GM18858 (cell line): ENCODE measurements around the gene EFHD2.
"Not testable (repeated sequence)": the region's sequence is repeated elsewhere in the genome, so short reads cannot be mapped to it uniquely, and the experiment has no call there.

Experiments used
- ATAC-seq: cut with Tn5 transposase; IDR thresholded peaks from one replicate; pipeline ENCODE4 v1.9.1; 2021; ENCODE audit not compliant: unreplicated experiment

Gene EFHD2

DNA sequence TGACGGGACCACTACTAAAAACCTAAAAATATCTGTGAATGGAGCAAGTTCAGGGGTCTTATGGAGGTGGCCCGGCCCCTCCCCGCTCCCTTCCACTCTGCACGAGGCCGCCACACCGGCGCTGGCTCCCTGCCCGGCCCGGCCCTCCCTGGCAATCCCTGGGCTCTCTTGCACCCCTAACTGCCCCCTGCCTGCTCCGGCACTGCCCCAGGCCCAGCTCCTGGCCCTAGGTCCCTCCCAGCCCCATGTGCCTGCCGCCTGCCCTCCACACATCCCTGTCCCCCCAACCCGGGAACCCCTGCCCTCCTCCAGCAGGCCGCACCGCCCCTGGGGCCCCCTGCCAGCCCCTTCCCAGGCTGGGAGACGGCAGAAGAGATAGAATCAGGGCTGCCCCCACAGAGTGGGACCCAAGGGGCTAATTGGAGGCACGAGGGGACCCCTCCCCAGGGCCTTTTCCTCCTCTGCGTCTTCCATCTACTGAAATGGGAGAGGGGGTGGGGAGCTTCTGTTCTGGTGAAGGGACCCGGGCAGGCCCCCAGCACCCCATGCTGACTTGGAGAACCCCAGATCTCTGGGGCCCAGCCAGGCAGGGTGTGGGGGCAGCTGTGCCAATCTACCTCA lies 19.2 kb downstream of the EFHD2 start:
- ATAC-seq = no peak

DNA sequence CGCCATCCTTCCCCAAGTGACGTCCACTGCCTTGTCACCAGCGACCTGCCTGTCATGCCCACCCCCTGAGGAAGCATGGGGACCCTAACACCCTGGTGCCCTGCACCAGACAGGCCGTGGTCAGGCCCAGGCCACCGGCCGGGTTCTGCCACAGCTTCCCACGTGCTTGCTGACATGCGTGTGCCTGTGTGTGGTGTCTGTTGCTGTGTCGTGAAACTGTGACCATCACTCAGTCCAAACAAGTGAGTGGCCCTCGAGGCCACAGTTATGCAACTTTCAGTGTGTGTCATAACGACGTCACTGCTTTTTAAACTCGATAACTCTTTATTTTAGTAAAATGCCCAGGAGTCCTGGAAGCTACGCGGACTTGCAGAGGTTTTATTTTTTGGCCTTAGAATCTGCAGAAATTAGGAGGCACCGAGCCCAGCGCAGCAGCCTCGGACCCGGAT lies 20.0 kb downstream of the EFHD2 start:
- no peak for ATAC-seq

DNA sequence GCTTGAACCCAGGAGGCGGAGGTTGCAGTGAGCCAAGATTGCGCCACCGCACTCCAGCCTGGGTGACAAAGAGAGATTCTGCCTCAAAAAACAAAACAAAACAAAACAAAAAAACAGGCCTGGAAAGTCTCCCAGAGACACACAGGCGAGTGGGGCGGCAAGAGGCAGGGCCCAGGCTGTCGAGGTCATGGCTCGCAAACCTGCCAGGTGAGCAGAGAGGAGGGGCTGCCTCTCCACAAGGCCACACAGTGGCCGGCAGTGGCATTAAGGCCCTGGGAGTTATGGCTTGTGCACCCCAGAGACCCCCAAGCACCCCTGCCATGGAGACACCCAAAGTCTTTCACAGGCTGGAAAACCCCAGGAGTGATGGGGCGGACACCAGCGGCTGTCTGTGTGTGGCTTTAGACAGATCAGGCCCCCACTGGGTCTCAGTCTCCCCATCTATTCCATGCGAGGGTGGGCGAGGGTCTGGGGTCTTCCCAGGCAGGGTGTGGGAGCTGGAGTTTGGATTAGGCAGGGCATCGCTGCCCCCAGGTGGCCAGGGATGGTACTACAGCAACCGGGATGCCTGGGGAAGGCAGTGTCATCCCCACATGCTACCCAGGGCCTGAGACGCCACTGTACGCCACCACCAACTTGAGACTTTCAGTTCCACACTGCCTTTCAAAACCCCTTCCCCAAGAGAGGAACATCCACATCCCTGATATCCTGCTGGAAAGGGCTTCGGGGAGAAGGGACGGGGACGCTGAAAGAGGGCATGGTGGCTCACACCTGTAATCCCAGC lies 21.3 kb downstream of the EFHD2 start:
- ATAC-seq = no peak

DNA sequence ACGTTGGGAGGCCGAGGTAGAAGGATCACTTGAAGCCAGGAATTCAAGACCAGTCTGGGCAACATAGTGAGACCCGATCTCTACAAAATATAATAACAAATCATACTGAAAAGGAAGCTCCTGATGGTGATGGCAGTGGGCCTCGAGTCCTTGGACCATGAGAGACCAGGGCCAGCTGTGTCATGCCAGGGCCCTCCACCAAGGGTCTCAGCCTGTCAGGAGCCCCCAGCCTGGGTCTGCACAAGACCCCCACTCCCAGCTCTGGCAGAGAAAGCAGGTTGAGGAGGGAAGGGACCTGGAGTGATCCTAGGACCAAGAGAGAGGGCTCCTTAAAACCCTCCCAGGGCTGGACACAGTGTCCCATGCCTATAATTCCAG lies 21.9 kb downstream of the EFHD2 start:
- no peak for ATAC-seq

DNA sequence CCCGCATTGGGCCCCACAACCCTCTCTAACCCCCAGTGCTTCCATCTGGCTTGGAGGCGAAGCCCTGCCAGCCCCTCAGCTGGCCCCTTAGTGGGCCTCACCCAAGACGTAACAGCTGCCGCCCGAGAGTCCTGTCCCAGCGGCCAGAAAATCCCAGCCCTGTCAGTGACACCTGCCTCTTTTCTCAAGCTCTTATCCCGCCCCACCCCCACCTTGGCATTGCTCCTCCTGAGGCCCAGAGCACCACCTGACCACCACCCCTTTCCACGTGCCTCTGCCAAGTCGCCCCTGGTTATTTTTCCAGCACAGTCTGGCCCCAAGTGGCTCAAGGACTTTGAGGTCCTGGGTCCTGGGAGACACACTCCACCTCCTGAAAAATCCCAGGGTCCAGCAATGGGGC lies 22.6 kb downstream of the EFHD2 start:
- ATAC-seq = no peak

DNA sequence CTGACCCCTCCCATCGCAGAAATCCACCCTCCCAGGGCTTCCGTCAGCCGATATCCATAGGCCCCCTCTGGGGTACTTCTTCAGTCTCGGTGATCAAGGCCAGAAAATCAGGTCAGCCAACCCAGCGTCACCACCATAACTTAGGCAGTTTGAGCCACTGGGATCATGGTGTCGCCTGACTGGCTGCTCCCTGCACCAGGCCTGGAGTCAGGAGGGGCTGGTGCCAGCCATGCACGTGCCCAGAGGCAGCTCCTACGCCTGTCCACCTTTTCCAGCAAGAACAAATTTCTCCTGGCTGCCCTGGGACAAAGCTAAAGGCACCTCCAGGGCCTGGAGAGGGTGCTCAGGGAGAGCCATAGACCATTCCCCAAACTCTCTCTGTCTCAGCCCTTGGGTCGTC lies 23.8 kb downstream of the EFHD2 start:
- ATAC-seq = no peak

DNA sequence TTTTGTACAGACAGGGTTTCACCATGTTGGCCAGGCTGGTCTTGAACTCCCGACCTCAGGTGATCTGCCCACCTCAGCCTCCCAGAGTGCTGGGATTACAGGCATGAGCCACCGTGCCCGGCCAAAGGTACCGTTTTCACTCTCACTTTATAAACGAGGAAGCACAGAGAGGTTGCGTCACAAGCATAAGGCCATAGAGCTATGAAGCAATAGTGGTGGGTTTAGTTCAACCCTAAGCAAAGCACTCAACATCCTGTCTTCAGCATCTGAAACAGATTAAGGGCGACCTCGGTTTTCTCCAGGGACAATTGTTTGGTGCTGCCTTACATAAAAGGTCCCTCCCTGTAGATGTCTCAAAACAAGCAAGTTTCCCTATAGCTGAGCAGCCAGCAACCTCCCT lies 25.1 kb downstream of the EFHD2 start:
- ATAC-seq = not testable (repeated sequence)

DNA sequence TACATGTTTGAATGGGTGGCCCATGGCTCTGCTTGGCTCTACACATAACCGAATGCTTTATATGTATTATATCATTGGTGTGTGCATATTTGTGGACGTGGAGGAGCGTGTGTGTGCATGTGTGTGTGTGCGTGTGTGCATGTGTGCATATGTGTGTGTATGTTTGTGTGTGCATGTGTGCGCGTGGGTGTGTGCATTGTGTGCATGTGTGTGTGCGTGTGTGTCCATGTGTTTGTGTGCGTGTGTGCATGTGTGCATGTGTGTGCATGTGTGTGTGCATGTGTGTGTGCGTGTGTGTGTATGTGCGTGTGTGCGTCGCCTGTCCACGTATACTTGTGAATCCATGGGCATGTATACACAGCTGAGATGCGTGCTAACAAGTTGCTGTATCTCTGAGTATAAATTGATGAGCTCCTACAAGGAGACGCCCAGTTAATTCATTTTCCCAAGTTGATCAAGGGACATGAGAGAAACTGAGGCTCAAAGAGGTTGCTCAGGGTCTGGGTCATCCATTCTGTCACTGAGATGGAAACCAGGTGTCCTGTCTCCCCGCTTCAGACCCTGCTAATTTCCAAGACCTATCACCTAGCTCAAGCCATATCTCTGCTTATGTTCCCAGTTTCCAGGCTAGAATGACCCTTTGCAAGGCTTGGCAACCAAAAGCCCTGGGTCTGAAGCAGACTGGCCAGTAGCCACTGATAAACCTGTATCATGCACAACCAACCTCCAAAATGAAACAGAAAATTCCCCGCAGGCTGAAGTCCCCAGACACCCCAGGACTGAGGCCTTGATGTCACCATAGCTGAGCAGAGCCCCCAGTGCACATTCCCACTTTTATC lies 25.8 kb downstream of the EFHD2 start:
- no peak for ATAC-seq

DNA sequence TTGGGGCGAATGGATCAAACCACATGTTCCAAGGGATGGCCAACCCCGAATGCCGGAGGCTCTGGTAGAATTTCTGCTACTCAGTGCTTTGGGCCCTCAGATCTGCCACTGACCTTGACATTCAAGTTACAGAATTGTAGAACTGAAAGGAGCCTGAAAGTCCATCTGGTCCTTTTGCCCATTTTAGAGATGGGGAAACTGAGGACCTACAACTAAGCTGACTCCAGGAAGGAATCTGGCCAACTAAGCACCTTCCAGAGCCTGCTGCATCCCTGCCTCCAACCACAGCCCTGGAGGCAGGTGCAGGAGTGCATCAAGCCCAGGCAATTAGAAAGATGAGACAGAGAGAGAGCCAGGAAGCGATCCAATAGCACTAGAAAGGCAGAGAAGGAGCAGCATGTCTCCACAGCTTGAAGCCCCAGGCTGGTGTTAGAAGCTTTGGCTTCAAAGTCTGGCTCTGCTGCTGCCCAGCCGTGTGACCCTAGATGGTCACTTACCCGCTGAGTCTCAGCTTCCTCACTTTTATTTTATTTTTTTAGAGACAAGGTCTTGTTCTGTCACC lies 27.3 kb downstream of the EFHD2 start:
- ATAC-seq = no peak

DNA sequence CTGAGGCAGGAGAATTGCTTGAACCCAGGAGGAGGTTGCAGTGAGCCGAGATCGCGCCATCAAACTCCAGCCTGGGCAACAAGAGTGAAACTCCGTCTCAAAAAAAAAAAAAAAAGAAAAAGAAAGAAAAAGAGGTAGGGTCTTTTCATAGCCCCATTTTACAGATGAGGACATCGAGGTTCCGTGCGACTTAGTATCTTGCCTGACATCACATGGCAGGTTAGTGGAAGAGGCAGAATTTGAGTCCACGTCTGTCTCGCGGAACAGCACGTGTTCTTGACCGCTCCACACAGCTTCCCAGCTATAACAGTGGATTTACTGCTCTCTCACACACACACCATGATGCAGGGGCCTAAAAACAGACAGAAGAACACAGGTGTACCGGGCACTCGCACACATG lies 29.6 kb downstream of the EFHD2 start:
- ATAC-seq = no peak

DNA sequence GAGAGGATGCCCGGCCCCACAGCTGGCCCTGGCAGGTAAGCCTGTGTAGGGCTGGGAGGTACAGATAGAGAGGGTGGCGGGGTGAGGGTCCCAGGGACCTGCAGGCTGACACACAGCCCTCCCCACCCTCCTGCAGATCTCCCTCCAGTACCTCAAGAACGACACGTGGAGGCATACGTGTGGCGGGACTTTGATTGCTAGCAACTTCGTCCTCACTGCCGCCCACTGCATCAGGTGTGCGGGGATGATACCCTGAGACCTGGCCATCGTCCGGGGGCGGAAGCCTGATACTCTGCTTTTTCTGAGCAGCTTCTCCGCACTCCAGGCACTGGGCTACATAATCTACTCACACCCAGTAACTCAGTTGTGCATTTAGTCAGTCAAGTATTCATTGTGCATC lies 30.7 kb downstream of the EFHD2 start:
- no peak for ATAC-seq

DNA sequence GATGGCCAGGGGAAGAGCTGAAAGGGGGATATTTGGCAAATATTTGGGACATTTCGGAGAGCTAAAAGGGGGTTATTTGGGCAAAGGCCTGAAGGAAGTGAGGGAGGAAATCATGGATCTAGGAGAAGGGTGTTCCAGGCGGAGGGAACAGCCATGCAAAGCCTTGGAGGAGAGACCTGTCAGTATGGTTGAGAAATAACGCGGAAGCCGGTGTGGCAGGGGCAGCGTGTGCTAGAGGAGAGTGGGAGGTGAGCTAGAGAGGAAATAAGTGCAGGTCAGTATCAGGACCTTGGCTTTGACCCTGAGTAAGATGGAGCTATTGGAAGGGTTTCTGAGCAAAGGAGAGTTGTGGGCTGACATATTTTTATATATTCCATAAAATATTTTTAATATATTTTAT lies 31.6 kb downstream of the EFHD2 start:
- ATAC-seq = no peak

DNA sequence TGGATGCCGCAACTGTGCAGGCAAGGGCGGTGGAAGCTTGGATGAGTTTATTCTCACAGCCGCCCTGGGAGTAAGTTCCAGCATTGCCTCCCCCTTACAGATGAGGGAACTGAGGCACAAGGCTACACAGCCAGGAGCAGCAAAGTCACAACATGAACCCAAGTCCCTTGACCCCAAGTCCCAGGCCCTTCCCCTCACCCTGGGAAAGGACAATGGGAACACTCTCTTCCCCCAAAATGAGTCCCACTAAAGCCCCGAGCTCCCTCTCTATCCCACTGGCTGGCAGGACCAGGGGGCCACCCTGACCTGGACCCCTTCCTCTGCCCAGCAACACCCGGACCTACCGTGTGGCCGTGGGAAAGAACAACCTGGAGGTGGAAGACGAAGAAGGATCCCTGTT lies 32.4 kb downstream of the EFHD2 start:
- ATAC-seq = no peak

DNA sequence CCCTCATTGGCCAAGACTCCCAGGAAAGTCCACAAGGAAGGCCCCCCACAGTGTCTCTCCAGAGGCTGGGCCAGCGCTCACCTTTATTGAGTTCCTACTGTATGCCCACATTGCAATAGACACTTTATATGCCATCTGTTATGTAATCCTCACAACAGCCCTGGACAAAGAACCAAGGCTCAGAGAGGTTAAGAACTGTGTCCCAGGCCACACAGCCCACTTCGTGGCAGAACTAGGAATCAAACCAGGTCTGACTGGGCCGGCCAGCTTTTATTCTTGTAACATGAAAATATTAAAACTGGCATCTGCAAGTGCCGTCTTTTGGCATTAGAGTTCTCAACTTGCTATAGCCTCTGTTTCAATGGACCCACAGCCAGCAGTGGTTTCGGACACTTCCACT lies 33.1 kb downstream of the EFHD2 start:
- no peak for ATAC-seq

DNA sequence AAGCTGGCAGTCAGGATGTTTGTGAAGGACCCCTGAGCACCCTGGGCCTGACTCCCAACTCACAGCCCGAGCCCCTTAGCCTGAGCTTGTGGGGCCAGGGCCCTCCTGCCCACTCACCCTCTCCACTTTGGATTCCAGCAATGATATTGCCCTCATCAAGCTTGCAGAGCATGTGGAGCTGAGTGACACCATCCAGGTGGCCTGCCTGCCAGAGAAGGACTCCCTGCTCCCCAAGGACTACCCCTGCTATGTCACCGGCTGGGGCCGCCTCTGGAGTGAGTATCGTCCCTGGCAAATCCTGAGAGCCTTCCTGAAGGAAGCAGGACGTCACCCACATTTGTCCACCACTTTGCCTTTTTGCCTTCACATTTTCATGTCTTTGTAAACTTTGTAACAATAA lies 33.6 kb downstream of the EFHD2 start:
- ATAC-seq = no peak

DNA sequence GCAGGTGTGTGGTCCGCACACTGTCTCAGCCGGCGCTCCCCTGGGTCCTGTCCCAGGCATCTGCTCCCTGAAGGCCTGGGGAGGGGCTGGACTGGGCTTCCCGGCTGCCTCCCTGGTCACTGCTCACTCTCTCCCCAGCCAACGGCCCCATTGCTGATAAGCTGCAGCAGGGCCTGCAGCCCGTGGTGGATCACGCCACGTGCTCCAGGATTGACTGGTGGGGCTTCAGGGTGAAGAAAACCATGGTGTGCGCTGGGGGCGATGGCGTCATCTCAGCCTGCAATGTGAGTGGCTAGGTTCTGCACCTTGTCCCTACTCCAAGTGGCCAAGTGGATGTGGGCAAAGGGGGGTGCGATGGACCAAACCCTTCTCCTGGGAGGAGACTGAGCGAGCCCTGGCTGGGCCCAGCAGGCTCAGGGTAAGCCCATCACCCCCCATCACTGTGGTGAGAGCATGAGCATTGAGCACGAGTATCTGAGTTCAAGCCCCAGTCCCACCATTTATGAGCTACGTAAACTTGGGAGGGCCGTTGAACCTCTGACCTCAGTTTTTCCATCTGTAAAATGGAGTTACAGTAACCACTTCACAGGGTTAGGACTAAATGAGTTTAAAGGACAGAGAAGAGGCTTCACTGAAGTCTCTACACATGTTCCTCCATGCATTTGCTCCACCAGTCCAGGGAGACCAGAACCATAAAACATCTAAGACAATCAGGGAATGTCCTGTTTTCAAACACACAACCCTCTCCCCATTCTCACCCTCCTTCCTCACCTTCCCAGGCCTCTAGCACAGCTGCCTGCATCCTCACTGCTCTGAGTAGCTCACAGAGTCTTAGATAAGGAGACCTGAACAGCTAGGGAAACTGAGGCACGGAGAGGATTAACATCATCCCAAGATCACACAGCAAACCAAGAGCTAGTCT lies 35.0 kb downstream of the EFHD2 start:
- ATAC-seq = no peak

DNA sequence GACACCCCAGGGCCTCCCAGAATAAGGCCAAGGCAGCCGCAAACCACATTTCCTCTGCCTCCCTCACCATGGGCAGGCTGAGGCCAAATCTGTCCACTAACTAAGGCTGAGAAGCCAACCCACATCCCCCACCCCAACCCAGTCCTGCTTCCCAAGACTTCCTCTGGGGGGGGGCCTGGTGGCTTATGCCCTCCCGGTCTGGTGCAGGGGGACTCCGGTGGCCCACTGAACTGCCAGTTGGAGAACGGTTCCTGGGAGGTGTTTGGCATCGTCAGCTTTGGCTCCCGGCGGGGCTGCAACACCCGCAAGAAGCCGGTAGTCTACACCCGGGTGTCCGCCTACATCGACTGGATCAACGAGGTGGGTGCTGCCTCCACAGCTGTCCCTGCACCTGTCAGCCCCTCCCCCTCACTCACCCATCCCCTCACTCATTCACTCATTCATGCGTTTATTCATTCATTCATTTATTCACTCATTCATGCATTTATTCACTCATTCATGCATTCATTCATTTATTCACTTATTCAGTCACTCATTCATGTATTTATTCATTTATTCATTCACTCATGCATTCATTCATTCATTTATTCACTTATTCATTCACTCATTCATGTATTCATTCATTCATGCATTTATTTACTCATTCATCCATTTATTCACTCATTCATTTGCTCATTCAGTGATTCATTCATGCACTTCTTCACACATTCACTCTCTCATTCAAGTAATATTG lies 35.9 kb downstream of the EFHD2 start:
- ATAC-seq = no peak

DNA sequence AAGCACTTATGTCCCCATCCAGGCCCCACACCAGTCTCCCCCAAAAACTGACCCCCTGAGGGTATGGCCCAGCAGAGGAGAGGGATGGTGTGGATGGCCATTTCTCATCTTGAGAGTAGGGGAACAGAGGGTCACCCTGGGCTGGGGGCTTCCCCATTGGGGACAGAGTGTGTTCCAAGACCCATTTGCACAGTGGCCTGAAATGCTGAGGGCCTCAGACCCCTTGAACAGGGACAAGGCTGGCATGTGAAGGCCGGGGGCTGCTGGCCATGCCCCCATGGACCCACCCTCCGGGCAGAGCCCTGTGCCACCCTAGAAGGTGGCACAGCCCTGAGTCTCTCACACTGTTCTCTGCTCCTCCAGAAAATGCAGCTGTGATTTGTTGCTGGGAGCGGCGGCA lies 36.5 kb downstream of the EFHD2 start:
- ATAC-seq = no peak

DNA sequence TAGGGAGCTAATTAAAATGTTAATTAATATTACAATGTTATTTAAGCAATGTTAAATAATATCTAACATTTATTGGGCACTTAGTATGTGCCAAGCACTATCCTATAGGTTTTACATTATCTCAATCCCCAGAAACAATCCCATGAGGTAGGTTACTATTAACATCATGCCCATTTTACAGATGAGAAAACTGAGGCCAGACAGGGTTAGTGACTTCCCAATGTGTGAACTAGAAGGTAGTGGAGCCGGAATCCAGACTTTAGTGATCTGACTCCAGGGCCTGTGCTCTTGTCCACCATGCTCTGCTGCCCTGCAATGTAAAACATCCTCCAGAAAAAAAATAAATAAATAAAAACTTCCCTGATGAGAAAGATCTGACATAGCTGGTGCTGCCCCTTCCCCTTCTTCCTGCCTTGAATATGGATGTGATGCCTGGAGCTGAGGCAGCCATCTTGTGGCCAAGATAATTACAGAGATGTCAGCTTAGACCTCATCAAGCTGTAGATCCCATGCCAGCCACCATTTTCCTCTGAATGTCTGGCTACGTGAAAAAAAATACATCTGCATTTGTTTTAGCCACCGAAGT lies 39.3 kb downstream of the EFHD2 start:
- ATAC-seq = no peak

DNA sequence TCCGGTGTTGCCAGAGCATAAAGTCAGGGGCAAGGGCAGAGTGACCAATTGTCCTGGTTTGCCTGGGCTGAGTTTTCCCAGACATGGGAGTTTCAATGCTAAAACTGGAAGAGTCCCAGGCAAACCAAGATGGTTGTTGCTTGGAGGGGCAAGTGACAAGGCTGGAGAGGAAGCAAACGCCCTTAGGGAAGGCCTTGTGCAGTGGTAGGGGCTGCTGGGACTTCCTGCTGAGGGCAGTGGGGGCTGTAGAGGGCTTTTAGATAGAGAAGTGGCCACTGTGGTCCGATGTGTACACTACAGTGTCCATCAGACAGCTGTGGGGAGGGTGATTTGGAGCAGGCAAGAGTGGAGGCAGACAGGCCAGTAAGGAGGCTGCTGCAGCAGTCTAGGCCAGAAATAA lies 39.9 kb downstream of the EFHD2 start:
- ATAC-seq = no peak
